ENCODE measurements around the gene BAZ1A. TPM values are rescaled to one million over a fixed set of nuclear protein-coding genes. Genes with fewer than 3 reads are reported as not detected.
A peak's percentile ranks its signal among the peaks of the same experiment; 100 is the strongest.

Gene BAZ1A
- total RNA-seq, 1 donor from 2014 or later = 35.9 TPM

- H3K9me3 ChIP-seq = no peaks in the 10 kb centered on the region
- ATAC-seq (peak; percentile 51), DNase-seq (no peak)
- peaks cover 78% of the 10 kb centered on the region for H3K36me3 ChIP-seq
- H3K4me1 ChIP-seq = no peaks in the 10 kb centered on the region
- no peak overlapping the region for H3K4me3 ChIP-seq
- intact Hi-C loops (cut with DNase I) = no loop called here
- no peak for TF ChIP-seq CTCF (IDR thresholded peaks at IDR 0.05)
- no peaks in the 10 kb centered on the region for H3K27me3 ChIP-seq
- H3K27ac ChIP-seq = no peak overlapping the region
Observed at GRCh38 chr14:34781242-34781641, 93.9 kb downstream of the BAZ1A start.

- Histone ChIP-seq H3K27me3 (no peaks in the 10 kb centered on the region), H3K4me3 (no peak overlapping the region), H3K4me1 (no peaks in the 10 kb centered on the region), H3K9me3 (no peaks in the 10 kb centered on the region), H3K36me3 (peaks cover 78% of the 10 kb centered on the region), H3K27ac (no peak overlapping the region)
- intact Hi-C loops (cut with DNase I) = no loop called here
- no peak for TF ChIP-seq CTCF (IDR thresholded peaks at IDR 0.05)
- DNase-seq (no peak), ATAC-seq (no peak)
Observed at GRCh38 chr14:34780646-34781045, 94.5 kb downstream of the BAZ1A start.

- H3K4me3 ChIP-seq = no peak overlapping the region
- no peaks in the 10 kb centered on the region for H3K4me1 ChIP-seq
- no peak overlapping the region for H3K27ac ChIP-seq
- no peak for TF ChIP-seq CTCF (IDR thresholded peaks at IDR 0.05)
- intact Hi-C loops (cut with DNase I) = no loop called here
- ATAC-seq (no peak), DNase-seq (no peak)
- no peaks in the 10 kb centered on the region for H3K27me3 ChIP-seq
- H3K9me3 ChIP-seq = no peaks in the 10 kb centered on the region
- peaks cover 81% of the 10 kb centered on the region for H3K36me3 ChIP-seq
Observed at GRCh38 chr14:34778744-34779143, 96.4 kb downstream of the BAZ1A start.

GRCh38 chr14:34776611-34777010 lies 98.5 kb downstream of the BAZ1A start:
- H3K27ac ChIP-seq = no peak overlapping the region
- intact Hi-C loops (cut with DNase I) = no loop called here
- ATAC-seq (no peak), DNase-seq (no peak)
- no peaks in the 10 kb centered on the region for H3K27me3 ChIP-seq
- H3K4me1 ChIP-seq = no peaks in the 10 kb centered on the region
- no peak for TF ChIP-seq CTCF (IDR thresholded peaks at IDR 0.05)
- no peak overlapping the region for H3K4me3 ChIP-seq
- H3K9me3 ChIP-seq = no peaks in the 10 kb centered on the region
- peaks cover 76% of the 10 kb centered on the region for H3K36me3 ChIP-seq

GRCh38 chr14:34775922-34776321 lies 99.2 kb downstream of the BAZ1A start:
- Histone ChIP-seq H3K4me1 (no peaks in the 10 kb centered on the region), H3K27me3 (no peaks in the 10 kb centered on the region), H3K36me3 (peaks cover 76% of the 10 kb centered on the region), H3K4me3 (no peak overlapping the region), H3K27ac (no peak overlapping the region), H3K9me3 (no peaks in the 10 kb centered on the region)
- intact Hi-C loops (cut with DNase I) = no loop called here
- ATAC-seq = no peak
- TF ChIP-seq CTCF (IDR thresholded peaks at IDR 0.05) = no peak
- no peak for DNase-seq

GRCh38 chr14:34775342-34775741 lies 99.8 kb downstream of the BAZ1A start:
- Histone ChIP-seq H3K27me3 (no peaks in the 10 kb centered on the region), H3K4me1 (no peaks in the 10 kb centered on the region), H3K27ac (no peak overlapping the region), H3K9me3 (no peaks in the 10 kb centered on the region), H3K36me3 (peaks cover 76% of the 10 kb centered on the region), H3K4me3 (no peak overlapping the region)
- ATAC-seq (no peak), DNase-seq (no peak)
- no peak for TF ChIP-seq CTCF (IDR thresholded peaks at IDR 0.05)
- intact Hi-C loops (cut with DNase I) = no loop called here
